ENCODE measurements around the gene GPR55.

DNA sequence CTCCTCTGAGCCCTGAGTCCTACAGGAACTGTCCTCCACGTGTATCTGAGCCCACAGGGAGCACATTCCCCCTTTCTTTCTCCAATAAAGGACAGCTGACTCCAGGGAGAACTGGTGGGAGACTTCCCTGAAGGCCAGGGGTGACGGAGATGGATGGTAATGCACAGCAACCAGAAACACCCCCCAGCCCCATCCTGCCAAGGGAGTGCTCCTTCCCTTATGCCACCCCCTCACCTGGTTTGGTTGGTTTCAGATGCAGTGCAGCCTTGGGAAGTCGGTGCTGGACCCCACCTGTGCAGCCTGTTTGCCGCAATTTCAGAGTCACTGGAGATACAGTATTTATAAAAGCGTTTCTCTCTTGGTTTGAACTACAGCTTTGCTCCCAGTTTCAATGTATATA is 24.0 kb downstream of the GPR55 start:
- TF ChIP-seq, protein P1, sequence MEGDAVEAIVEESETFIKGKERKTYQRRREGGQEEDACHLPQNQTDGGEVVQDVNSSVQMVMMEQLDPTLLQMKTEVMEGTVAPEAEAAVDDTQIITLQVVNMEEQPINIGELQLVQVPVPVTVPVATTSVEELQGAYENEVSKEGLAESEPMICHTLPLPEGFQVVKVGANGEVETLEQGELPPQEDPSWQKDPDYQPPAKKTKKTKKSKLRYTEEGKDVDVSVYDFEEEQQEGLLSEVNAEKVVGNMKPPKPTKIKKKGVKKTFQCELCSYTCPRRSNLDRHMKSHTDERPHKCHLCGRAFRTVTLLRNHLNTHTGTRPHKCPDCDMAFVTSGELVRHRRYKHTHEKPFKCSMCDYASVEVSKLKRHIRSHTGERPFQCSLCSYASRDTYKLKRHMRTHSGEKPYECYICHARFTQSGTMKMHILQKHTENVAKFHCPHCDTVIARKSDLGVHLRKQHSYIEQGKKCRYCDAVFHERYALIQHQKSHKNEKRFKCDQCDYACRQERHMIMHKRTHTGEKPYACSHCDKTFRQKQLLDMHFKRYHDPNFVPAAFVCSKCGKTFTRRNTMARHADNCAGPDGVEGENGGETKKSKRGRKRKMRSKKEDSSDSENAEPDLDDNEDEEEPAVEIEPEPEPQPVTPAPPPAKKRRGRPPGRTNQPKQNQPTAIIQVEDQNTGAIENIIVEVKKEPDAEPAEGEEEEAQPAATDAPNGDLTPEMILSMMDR (IDR thresholded peaks at IDR 0.05) = no peak
- TF ChIP-seq ZFX (IDR thresholded peaks at IDR 0.05; ENCODE audit: borderline replicate concordance) = no peak

Measured in 22Rv1 (cell line).